ENCODE measurements around the gene MOB1B. TPM values are rescaled to one million over a fixed set of nuclear protein-coding genes. Genes with fewer than 3 reads are reported as not detected.

The MOB1B gene
- total and polyA plus RNA-seq, 2 experiments from 2014 or later: 7.9 to 30.2 TPM

- 0 out of 2 replicates have a peak overlapping the region, but pooled peaks have one; percentile 11 for H3K4me2 ChIP-seq
- no peaks in the 10 kb centered on the region for H3K27me3 ChIP-seq (ENCODE audit: insufficient read depth)
- H3F3A ChIP-seq (replicated peaks; ENCODE audit: low read depth): no peaks in the 10 kb centered on the region; the same call in 1 of the 2 replicates
- Mint-ChIP-seq H3K27ac (no peak overlapping the region), H3K4me3 (no peak overlapping the region), H3K9me3 (peaks cover 39% of the 10 kb centered on the region), H3K4me1 (peaks cover 32% of the 10 kb centered on the region), H3K36me3 (ENCODE audit: low read depth) (peaks cover 64% of the 10 kb centered on the region), H3K27me3 (ENCODE audit: insufficient read depth, low read depth, poor library complexity) (peaks cover 3% of the 10 kb centered on the region)
- H3K4me1 ChIP-seq (ENCODE audit: insufficient read depth): peaks cover 33% of the 10 kb centered on the region
- H3K9me2 ChIP-seq (ENCODE audit: insufficient read depth): no peaks in the 10 kb centered on the region
- DNase-seq (ENCODE audit: low spot score) (no peak), ATAC-seq (no peak)
- peaks cover 14% of the 10 kb centered on the region; the same call in 1 of the 2 replicates for H3K36me3 ChIP-seq (ENCODE audit: insufficient read depth)
- H4K20me1 ChIP-seq (replicated peaks; ENCODE audit: insufficient read depth): peaks cover 9% of the 10 kb centered on the region; the same call in 1 of the 2 replicates
- H3K27ac ChIP-seq (ENCODE audit: low read depth): no peak overlapping the region
- H2AFZ ChIP-seq: no peak overlapping the region
- H3K4me3 ChIP-seq: no peak overlapping the region
- TF ChIP-seq NANOG (IDR thresholded peaks at IDR 0.05; ENCODE audit: borderline replicate concordance) (no peak), CREB1 (CRISPR knock-in tag; IDR thresholded peaks at IDR 0.05; ENCODE audit: low read depth) (no peak), REST (IDR thresholded peaks at IDR 0.05; ENCODE audit: unreplicated experiment) (no peak), ZNF331 (CRISPR knock-in tag; IDR thresholded peaks at IDR 0.05; ENCODE audit: low read depth) (no peak), POLR2AphosphoS5 (IDR thresholded peaks at IDR 0.05; ENCODE audit: low read depth) (no peak), CTCF (conservative IDR thresholded peaks at IDR 0.05; ENCODE audit: low read depth in 2 of 2) (no peak)
- peaks cover 80% of the 10 kb centered on the region for H3K79me2 ChIP-seq (replicated peaks; ENCODE audit: insufficient read depth)
Measured at GRCh38 chr4:70997036-70997435, 94.9 kb downstream of the MOB1B start.

GRCh38 chr4:70997546-70997945 lies 95.4 kb downstream of the MOB1B start:
- DNase-seq (ENCODE audit: low spot score): no peak
- TF ChIP-seq ZNF331 (CRISPR knock-in tag; IDR thresholded peaks at IDR 0.05; ENCODE audit: low read depth) (no peak), EZH2 (IDR thresholded peaks at IDR 0.05; ENCODE audit: low read depth, unreplicated experiment) (no peak), EZH2phosphoT487 (IDR thresholded peaks at IDR 0.05; ENCODE audit: unreplicated experiment) (no peak), POLR2AphosphoS5 (IDR thresholded peaks at IDR 0.05; ENCODE audit: low read depth) (no peak), CREB1 (CRISPR knock-in tag; IDR thresholded peaks at IDR 0.05; ENCODE audit: low read depth) (no peak), JUNB (IDR thresholded peaks at IDR 0.05; ENCODE audit: unreplicated experiment) (no peak), CTCF (conservative IDR thresholded peaks at IDR 0.05; ENCODE audit: low read depth in 2 of 2) (no peak), STAT1 (IDR thresholded peaks at IDR 0.05; ENCODE audit: unreplicated experiment) (no peak)

More at GRCh38 chr4:70997546-70997945, 95.4 kb downstream of the MOB1B start:
- no peak overlapping the region for H3K27ac Mint-ChIP-seq
- Histone ChIP-seq H3K4me1 (ENCODE audit: insufficient read depth) (peaks cover 33% of the 10 kb centered on the region), H3F3A (replicated peaks; ENCODE audit: low read depth) (no peaks in the 10 kb centered on the region; the same call in 1 of the 2 replicates), H3K4me2 (no peak overlapping the region), H3K27ac (ENCODE audit: low read depth) (no peak overlapping the region), H2AFZ (no peak overlapping the region), H3K36me3 (ENCODE audit: insufficient read depth) (peaks cover 14% of the 10 kb centered on the region; the same call in 1 of the 2 replicates), H3K79me2 (replicated peaks; ENCODE audit: insufficient read depth) (peaks cover 85% of the 10 kb centered on the region), H3K9me2 (ENCODE audit: insufficient read depth) (no peaks in the 10 kb centered on the region), H3K4me3 (no peak overlapping the region), H4K20me1 (replicated peaks; ENCODE audit: insufficient read depth) (peaks cover 10% of the 10 kb centered on the region; the same call in 1 of the 2 replicates), H3K27me3 (ENCODE audit: insufficient read depth) (no peaks in the 10 kb centered on the region)
- peaks cover 69% of the 10 kb centered on the region for H3K36me3 Mint-ChIP-seq (ENCODE audit: low read depth)
- H3K9me3 Mint-ChIP-seq: peaks cover 41% of the 10 kb centered on the region
- no peak for ATAC-seq
- no peak overlapping the region for H3K4me3 Mint-ChIP-seq
- H3K4me1 Mint-ChIP-seq: peaks cover 33% of the 10 kb centered on the region
- H3K27me3 Mint-ChIP-seq (ENCODE audit: insufficient read depth, low read depth, poor library complexity): peaks cover 3% of the 10 kb centered on the region

All from GM23338 (cell line).